Stimulated activated memory B cell treated with anti-CD40 and anti-IgM and Interleukin-4, amounts not matched to agents 10 μg/mL and 1 μg/mL and 100 μg/mL, for 72 hours (primary cell): ENCODE data around the gene ARHGAP6.

Experiments
- ATAC-seq: fragments of 150-1000 bp; cut with Tn5 transposase; 2 replicates; pipeline ENCODE4 v1.10.0; 2021
- H3K27ac Mint-ChIP-seq: one replicate; pipeline ENCODE4 v1.8.0; 2022; ENCODE audit warnings: mild to moderate bottlenecking, mixed read lengths
- H3K27me3 Mint-ChIP-seq: one replicate; pipeline ENCODE4 v1.8.0; 2022; ENCODE audit warnings: mixed read lengths
- H3K36me3 Mint-ChIP-seq: one replicate; pipeline ENCODE4 v1.8.0; 2022; ENCODE audit warnings: mixed read lengths
- H3K4me1 Mint-ChIP-seq: one replicate; pipeline ENCODE4 v1.8.0; 2022; ENCODE audit warnings: mixed read lengths
- H3K4me3 Mint-ChIP-seq: one replicate; pipeline ENCODE4 v1.8.0; 2022; ENCODE audit warnings: mild to moderate bottlenecking, moderate library complexity, mixed read lengths
- H3K9me3 Mint-ChIP-seq: one replicate; pipeline ENCODE4 v1.8.0; 2022; ENCODE audit warnings: mixed read lengths

ARHGAP6 gene

GRCh38 chrX:11451151-11451550, 214.6 kb downstream of the ARHGAP6 start:
- no peaks in the 10 kb centered on the region for H3K4me1 Mint-ChIP-seq
- ATAC-seq: no peak
- no peaks in the 10 kb centered on the region for H3K9me3 Mint-ChIP-seq
- H3K27me3 Mint-ChIP-seq: peaks cover 9% of the 10 kb centered on the region
- no peaks in the 10 kb centered on the region for H3K36me3 Mint-ChIP-seq
- H3K4me3 Mint-ChIP-seq: no peak overlapping the region
- H3K27ac Mint-ChIP-seq: no peak overlapping the region

GRCh38 chrX:11450354-11450753, 215.4 kb downstream of the ARHGAP6 start:
- H3K36me3 Mint-ChIP-seq: no peaks in the 10 kb centered on the region
- H3K9me3 Mint-ChIP-seq: no peaks in the 10 kb centered on the region
- no peaks in the 10 kb centered on the region for H3K4me1 Mint-ChIP-seq
- no peak overlapping the region for H3K4me3 Mint-ChIP-seq
- H3K27me3 Mint-ChIP-seq: peaks cover 9% of the 10 kb centered on the region
- no peak for ATAC-seq
- no peak overlapping the region for H3K27ac Mint-ChIP-seq

GRCh38 chrX:11449613-11450012, 216.1 kb downstream of the ARHGAP6 start:
- H3K27ac Mint-ChIP-seq: no peak overlapping the region
- ATAC-seq: no peak
- H3K4me1 Mint-ChIP-seq: no peaks in the 10 kb centered on the region
- H3K27me3 Mint-ChIP-seq: peaks cover 9% of the 10 kb centered on the region
- no peaks in the 10 kb centered on the region for H3K9me3 Mint-ChIP-seq
- no peak overlapping the region for H3K4me3 Mint-ChIP-seq
- no peaks in the 10 kb centered on the region for H3K36me3 Mint-ChIP-seq

- H3K36me3 Mint-ChIP-seq: no peaks in the 10 kb centered on the region
- H3K9me3 Mint-ChIP-seq: no peaks in the 10 kb centered on the region
- no peaks in the 10 kb centered on the region for H3K4me1 Mint-ChIP-seq
- H3K27me3 Mint-ChIP-seq: peaks cover 9% of the 10 kb centered on the region
- H3K27ac Mint-ChIP-seq: no peak overlapping the region
- no peak overlapping the region for H3K4me3 Mint-ChIP-seq
- no peak for ATAC-seq
These were observed 218.3 kb downstream of the ARHGAP6 start for GRCh38 chrX:11447418-11447817.

GRCh38 chrX:11446949-11447348, 218.8 kb downstream of the ARHGAP6 start:
- H3K36me3 Mint-ChIP-seq: no peaks in the 10 kb centered on the region
- H3K27ac Mint-ChIP-seq: no peak overlapping the region
- no peaks in the 10 kb centered on the region for H3K4me1 Mint-ChIP-seq
- no peak for ATAC-seq
- H3K9me3 Mint-ChIP-seq: no peaks in the 10 kb centered on the region
- H3K4me3 Mint-ChIP-seq: no peak overlapping the region
- peaks cover 9% of the 10 kb centered on the region for H3K27me3 Mint-ChIP-seq

- Mint-ChIP-seq H3K9me3 (no peaks in the 10 kb centered on the region), H3K4me1 (no peaks in the 10 kb centered on the region), H3K36me3 (no peaks in the 10 kb centered on the region), H3K27me3 (peaks cover 9% of the 10 kb centered on the region), H3K27ac (no peak overlapping the region), H3K4me3 (no peak overlapping the region)
- ATAC-seq: no peak
These were observed 219.4 kb downstream of the ARHGAP6 start for GRCh38 chrX:11446336-11446735.

- peaks cover 11% of the 10 kb centered on the region for H3K27me3 Mint-ChIP-seq
- H3K27ac Mint-ChIP-seq: no peak overlapping the region
- no peaks in the 10 kb centered on the region for H3K36me3 Mint-ChIP-seq
- peak; percentile 45 for ATAC-seq
- H3K4me1 Mint-ChIP-seq: no peaks in the 10 kb centered on the region
- H3K9me3 Mint-ChIP-seq: no peaks in the 10 kb centered on the region
- H3K4me3 Mint-ChIP-seq: no peak overlapping the region
These were observed 220.2 kb downstream of the ARHGAP6 start for GRCh38 chrX:11445540-11445939.

GRCh38 chrX:11444052-11444451, 221.7 kb downstream of the ARHGAP6 start:
- Mint-ChIP-seq H3K36me3 (no peaks in the 10 kb centered on the region), H3K27ac (no peak overlapping the region), H3K4me1 (no peaks in the 10 kb centered on the region), H3K4me3 (no peak overlapping the region), H3K9me3 (no peaks in the 10 kb centered on the region), H3K27me3 (peaks cover 13% of the 10 kb centered on the region)
- ATAC-seq: no peak

- H3K27ac Mint-ChIP-seq: no peak overlapping the region
- no peaks in the 10 kb centered on the region for H3K36me3 Mint-ChIP-seq
- H3K27me3 Mint-ChIP-seq: peaks cover 9% of the 10 kb centered on the region
- no peak overlapping the region for H3K4me3 Mint-ChIP-seq
- no peaks in the 10 kb centered on the region for H3K4me1 Mint-ChIP-seq
- no peaks in the 10 kb centered on the region for H3K9me3 Mint-ChIP-seq
- ATAC-seq: no peak
These were observed 225.9 kb downstream of the ARHGAP6 start for GRCh38 chrX:11439846-11440245.

- Mint-ChIP-seq H3K4me3 (no peak overlapping the region), H3K36me3 (no peaks in the 10 kb centered on the region), H3K27me3 (peaks cover 9% of the 10 kb centered on the region), H3K9me3 (no peaks in the 10 kb centered on the region), H3K27ac (no peak overlapping the region), H3K4me1 (no peaks in the 10 kb centered on the region)
- ATAC-seq: no peak
These were observed 227.0 kb downstream of the ARHGAP6 start for GRCh38 chrX:11438767-11439166.

GRCh38 chrX:11438380-11438723, 227.4 kb downstream of the ARHGAP6 start:
- H3K4me1 Mint-ChIP-seq: no peaks in the 10 kb centered on the region
- H3K27ac Mint-ChIP-seq: no peak overlapping the region
- no peaks in the 10 kb centered on the region for H3K36me3 Mint-ChIP-seq
- H3K9me3 Mint-ChIP-seq: no peaks in the 10 kb centered on the region
- no peak for ATAC-seq
- peaks cover 9% of the 10 kb centered on the region for H3K27me3 Mint-ChIP-seq
- no peak overlapping the region for H3K4me3 Mint-ChIP-seq

GRCh38 chrX:11437642-11438379, 227.9 kb downstream of the ARHGAP6 start:
- ATAC-seq: no peak
- H3K4me3 Mint-ChIP-seq: no peak overlapping the region
- H3K36me3 Mint-ChIP-seq: no peaks in the 10 kb centered on the region
- H3K27ac Mint-ChIP-seq: no peak overlapping the region
- H3K27me3 Mint-ChIP-seq: peaks cover 9% of the 10 kb centered on the region
- no peaks in the 10 kb centered on the region for H3K4me1 Mint-ChIP-seq
- no peaks in the 10 kb centered on the region for H3K9me3 Mint-ChIP-seq

GRCh38 chrX:11435568-11435967, 230.2 kb downstream of the ARHGAP6 start:
- ATAC-seq: no peak
- Mint-ChIP-seq H3K4me1 (peaks cover 6% of the 10 kb centered on the region), H3K27me3 (peaks cover 7% of the 10 kb centered on the region), H3K4me3 (no peak overlapping the region), H3K9me3 (no peaks in the 10 kb centered on the region), H3K36me3 (no peaks in the 10 kb centered on the region), H3K27ac (no peak overlapping the region)

- Mint-ChIP-seq H3K27ac (no peak overlapping the region), H3K36me3 (no peaks in the 10 kb centered on the region), H3K4me3 (no peak overlapping the region), H3K9me3 (no peaks in the 10 kb centered on the region), H3K4me1 (peaks cover 6% of the 10 kb centered on the region), H3K27me3 (no peaks in the 10 kb centered on the region)
- ATAC-seq: no peak
These were observed 231.1 kb downstream of the ARHGAP6 start for GRCh38 chrX:11434607-11435006.

- Mint-ChIP-seq H3K36me3 (no peaks in the 10 kb centered on the region), H3K27me3 (no peaks in the 10 kb centered on the region), H3K9me3 (no peaks in the 10 kb centered on the region), H3K27ac (no peak overlapping the region), H3K4me3 (no peak overlapping the region), H3K4me1 (peaks cover 9% of the 10 kb centered on the region)
- no peak for ATAC-seq
These were observed 233.9 kb downstream of the ARHGAP6 start for GRCh38 chrX:11431786-11432185.

GRCh38 chrX:11430271-11430670, 235.4 kb downstream of the ARHGAP6 start:
- H3K4me3 Mint-ChIP-seq: no peak overlapping the region
- H3K4me1 Mint-ChIP-seq: peaks cover 13% of the 10 kb centered on the region
- no peaks in the 10 kb centered on the region for H3K27me3 Mint-ChIP-seq
- no peaks in the 10 kb centered on the region for H3K36me3 Mint-ChIP-seq
- H3K9me3 Mint-ChIP-seq: no peaks in the 10 kb centered on the region
- no peak overlapping the region for H3K27ac Mint-ChIP-seq
- no peak for ATAC-seq
